Thyroid gland (tissue), 4 donors: ENCODE results near the gene ERAS.

Experiments
- CTCF ChIP-seq, 6 experiments: fragments of 200-600 bp in 3 of 6; fragments of 450-650 bp in 3 of 6; sonication (generic) in 3 of 6; IDR thresholded peaks; one replicate each; pipeline ENCODE4 v1.5.1; 2016 to 2019; ENCODE audit warnings: antibody characterized with exemption in 6 of 6, mild to moderate bottlenecking in 2 of 6, inconsistent platforms in 1 of 6, moderate library complexity in 1 of 6
- POLR2A ChIP-seq, 2 donors: fragments of 450-650 bp; IDR thresholded peaks; one replicate each; pipeline ENCODE4 v1.6.1; 2017; ENCODE audit warnings: antibody characterized with exemption in 2 of 2, mild to moderate bottlenecking in 2 of 2, moderate library complexity in 1 of 2

DNA sequence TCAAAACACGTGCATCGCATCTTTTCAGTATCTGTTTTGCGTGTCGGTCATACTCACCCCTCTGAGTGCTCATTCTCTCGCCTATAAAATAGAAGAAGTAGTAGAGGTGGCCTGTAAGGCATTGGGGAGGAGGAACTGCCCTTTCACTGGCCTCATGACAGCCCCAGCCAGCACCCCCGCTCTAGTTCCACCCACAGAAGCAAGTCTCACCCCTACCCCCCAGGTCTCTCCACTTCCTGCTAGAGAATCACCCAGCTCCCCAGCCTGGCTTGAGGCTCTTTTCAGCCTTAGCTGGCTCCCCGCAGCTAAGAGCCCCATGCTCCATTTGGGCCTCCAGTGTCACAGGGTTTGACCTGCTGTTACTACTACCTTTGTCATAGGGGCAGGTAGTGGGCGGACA lies 12.7 kb upstream of the ERAS start:
- TF ChIP-seq POLR2A (IDR thresholded peaks at IDR 0.05), result no peak
- no peak for TF ChIP-seq CTCF (IDR thresholded peaks at IDR 0.05)
